ENCODE measurements around the gene VWC2L.

VWC2L gene

GRCh38 chr2:214410918-214411554, at the start of gene VWC2L:
Gene VWC2L (plus strand): TSS chr2:214411054. CDS start chr2:214414194, 3,140 bp downstream.
- DNase-seq (ENCODE audit: low read depth): no peak

DNA sequence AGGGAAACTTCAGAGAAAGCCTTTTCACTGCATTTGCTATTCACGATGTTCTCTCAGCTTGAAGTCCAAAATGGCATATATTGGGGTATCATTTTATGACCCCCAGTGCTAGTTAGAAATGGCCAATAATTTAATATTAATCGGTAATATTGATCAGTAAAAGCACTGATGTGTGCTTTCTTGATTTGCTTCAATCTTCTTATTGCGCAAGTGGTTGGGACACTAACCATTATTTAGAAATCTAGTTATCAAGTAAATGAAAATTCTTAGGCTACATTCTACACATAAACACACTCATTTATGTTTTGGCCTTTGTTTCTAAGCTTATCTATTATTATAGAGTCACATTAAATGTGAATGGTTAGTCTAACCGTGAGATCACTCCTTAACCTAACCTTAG, 49.7 kb upstream of the VWC2L start:
- DNase-seq (ENCODE audit: low read depth): no peak

DNA sequence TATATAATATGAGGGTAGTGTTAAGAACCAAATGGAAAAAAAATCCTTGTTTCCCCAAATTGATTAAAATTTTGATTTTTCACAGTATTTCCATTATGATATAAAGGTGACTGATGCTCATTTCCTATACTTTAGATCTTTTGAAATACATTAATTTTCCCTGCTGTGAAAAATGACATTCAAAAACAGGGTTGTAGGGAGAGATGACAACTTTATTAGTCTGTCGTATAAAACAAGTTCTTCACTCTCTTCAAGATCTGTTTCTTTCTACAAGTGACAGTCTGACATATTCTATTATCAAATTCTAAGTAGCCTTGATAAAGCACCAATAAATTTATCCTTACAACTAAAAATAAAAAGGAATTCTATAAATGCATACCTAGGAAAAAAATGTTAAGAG, 45.3 kb upstream of the VWC2L start:
- DNase-seq (ENCODE audit: low read depth): no peak

- no peak for DNase-seq (ENCODE audit: low read depth)
These were observed 43.7 kb upstream of the VWC2L start for GRCh38 chr2:214367171-214367570.

DNA sequence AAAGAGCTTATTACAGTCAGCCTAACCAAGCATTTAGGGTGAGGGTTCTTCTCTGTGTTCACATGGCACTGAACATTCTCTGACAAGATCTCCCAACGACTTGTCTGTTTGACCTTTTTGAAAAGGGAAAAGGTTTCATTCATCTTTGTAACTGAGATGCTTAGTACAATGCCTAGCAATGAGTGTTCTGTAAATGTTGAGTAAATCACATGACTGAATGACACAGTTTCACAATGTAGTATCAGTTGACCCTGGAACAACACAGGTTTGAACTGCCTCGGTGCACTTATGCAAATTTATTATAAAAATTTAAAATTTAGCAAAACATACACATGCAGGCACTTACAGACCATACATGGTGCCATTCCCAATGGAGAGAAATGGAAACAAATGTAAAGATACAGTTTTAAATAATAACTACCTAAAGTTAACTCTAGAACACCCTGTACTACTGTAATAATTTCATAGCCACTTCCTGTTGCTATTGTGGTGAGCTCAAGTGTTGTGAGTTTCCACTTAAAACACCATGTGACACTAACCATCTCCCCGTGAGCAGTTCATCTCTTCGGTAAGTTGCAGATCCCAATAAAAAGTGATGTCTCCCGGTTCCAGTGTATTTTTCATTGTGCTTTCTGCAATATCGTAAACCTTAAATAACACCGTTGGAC, 34.1 kb upstream of the VWC2L start:
- no peak for DNase-seq (ENCODE audit: low read depth)

DNA sequence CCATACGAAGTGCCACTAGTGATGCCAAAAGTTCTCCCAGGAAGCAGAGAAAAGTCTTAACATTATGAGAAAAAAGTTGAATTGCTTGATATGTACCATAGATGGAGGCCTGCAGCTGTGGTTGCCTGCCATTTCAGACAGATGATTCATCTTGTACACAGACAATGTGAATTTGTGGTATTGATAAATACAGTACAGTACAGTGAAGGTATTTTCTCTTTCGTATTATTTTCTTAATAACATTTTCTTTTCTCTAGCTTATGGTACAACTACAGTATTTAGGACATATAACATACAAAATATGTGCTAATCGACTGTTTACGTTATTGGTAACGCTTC, 33.6 kb upstream of the VWC2L start:
- no peak for DNase-seq (ENCODE audit: low read depth)

GRCh38 chr2:214378455-214379103, 32.3 kb upstream of the VWC2L start:
- DNase-seq (ENCODE audit: low read depth): no peak

- no peak for DNase-seq (ENCODE audit: low read depth)
These were observed 31.6 kb upstream of the VWC2L start for GRCh38 chr2:214379227-214379626.

DNA sequence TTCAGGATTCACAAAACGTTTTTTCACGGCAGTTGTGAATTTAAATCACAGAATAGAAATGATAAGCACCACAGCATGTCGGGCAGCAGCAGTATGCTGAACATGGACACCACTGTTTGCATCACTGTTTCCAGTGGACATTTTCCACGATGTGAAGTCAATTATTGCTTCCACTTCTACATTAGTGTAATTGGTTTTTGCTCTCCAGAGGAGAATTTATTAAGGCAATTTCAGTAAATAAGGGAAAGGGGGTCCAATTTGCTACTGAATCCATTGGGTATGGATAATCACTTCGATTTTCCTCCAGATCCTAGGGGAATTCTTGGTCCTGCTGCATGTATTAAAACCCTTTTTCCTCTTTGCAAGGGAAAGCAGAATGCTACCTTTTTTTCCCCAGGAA, 30.2 kb upstream of the VWC2L start:
- no peak for DNase-seq (ENCODE audit: low read depth)

DNA sequence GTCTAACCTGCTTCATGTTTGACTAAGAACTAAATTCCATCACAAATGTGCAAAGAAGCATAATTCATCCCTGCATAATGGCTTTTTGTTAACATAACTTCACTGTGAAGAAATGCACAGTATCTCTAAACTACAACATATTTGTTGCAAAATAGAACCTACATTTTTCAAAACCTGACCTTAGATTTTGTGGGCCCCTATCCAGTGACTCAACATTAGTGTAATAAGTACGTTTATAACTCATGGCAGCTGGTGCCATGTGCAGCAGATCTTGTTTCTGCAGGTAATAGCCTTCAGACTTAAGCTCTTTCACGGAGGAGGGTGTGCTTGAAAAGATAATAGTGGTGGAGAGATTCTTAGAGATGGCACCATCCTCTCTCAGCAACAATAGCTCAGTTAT, 28.6 kb upstream of the VWC2L start:
- no peak for DNase-seq (ENCODE audit: low read depth)

DNA sequence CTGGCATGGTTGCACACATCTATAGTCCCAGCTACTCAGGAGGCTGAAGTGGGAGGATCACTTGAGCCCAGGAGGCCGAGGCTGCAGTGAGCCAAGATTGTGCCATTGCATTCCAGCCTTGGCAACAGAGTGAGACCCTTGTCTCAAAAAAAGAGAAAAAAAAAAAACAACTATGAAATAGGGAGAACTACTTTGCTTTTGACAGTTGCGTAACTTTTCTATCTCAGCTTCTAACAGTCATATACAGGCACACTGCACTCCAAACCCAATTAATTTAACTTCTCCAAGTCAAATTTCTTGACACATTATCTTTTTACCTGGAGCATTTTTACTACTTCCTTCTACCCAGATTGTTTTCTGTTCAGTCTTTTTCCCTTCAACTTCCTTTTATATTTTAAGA, 24.1 kb upstream of the VWC2L start:
- DNase-seq (ENCODE audit: low read depth): no peak

DNA sequence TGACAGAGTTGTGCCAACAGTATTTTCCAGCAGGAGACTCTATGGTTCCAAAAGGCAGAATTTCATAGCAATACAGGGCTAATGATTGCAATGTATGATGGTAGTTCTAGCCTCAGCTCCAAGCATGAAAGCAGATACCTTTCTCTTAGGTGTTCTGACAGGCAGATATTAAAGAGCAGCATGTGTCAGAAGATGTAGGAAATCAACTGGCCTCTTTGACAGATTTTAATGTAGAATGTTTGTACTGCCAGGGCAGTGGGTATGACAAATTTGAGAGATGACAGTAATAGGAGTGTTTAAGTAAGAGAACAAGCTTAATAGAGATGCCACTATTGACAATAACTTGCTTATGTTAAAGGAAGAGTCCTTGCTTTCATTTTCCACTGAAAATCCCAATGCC, 21.5 kb upstream of the VWC2L start:
- DNase-seq (ENCODE audit: low read depth): no peak

GRCh38 chr2:214393796-214394195, 17.1 kb upstream of the VWC2L start:
- DNase-seq (ENCODE audit: low read depth): no peak

DNA sequence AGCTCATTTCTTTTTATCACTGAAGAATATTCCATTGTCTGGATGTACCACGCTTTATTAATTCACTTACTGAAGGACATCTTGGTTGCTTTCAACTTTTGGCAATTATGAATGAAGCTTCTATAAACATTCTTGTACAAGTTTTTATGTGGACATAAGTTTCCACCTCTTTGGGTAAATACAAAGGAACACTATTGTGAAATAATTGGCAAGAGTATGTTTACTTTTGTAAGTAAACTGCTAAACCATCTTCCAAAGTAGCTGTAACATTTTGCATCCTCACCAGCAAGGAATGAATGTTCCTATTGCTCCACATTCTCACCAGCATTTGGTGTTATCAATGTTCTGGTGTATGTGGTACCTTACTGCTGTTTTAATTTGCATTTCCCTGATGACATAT, 15.8 kb upstream of the VWC2L start:
- DNase-seq (ENCODE audit: low read depth): no peak

DNA sequence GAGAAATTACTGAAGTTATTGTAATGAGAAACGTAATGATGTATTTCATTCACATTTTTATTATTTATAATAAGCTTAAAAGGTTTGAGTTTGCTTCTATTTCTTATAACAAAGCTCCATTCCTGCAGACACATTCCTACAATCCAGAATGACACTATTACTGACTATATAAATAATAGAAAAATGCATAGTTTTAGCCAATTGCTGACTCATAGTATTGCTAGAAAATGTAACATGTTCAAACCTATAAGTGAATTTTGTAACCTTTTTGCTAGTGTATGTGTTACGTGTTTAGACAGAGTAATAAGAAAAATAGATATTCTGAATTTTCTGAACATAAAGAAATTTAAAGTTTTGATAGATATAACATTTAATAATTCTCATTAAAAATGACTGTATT, 9.3 kb upstream of the VWC2L start:
- no peak for DNase-seq (ENCODE audit: low read depth)

GRCh38 chr2:214410128-214410775, 602 bp upstream of the VWC2L start:
- DNase-seq (ENCODE audit: low read depth): no peak

- no peak for DNase-seq (ENCODE audit: low read depth)
These were observed 1.8 kb downstream of the VWC2L start for GRCh38 chr2:214412679-214413078.

DNA sequence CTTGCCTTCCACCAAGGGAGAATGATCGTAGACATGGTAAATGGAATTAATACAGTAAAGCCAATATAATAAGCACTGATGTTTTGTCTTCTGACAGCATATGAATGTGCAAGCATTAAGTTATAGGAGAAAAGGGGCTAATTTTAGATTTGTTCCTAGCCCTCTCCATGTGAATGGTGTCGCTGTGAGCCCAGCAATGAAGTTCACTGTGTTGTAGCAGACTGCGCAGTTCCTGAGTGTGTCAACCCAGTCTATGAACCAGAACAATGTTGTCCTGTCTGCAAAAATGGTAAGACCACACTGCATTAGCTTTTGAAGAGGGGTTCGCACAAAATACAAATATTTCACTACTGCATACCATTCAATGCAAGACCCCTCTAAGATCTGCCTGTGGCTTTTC, 25.6 kb downstream of the VWC2L start:
- DNase-seq (ENCODE audit: low read depth): no peak

DNA sequence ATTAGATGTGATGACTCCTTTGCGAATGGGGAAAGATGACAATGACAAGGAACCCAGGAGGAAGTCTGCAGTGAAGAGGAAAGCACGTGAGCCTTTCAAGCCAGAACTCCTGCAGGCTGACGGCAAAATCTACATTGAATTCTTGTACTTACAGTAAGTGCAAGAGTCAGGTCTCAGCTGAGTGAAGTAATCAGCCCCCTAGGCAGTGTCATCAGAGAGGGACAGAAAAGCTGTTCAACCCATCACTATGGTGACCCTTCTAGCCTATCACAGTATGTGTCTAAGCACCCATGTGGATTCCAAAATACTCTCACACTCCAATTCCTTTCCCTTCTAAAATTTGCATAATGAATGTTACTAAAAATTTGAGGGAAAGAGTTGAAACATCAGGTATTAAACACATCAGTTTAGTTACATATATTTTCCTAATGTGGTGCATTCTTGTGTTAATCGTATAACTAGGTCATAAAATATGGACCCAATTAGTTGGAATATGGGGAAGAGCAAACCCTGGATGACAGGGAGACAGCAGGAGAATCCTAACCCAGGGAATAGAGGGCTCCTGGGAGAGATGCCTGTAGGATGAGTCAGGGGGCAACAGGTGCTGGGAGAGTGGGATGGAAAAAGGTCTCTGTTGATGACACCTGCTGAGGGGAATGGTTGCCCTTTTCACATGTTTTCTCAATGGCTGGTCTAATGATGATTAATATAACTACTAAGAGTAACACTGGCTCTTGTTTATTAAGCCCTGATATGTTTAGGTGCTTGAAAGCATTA, 39.5 kb downstream of the VWC2L start:
- DNase-seq (ENCODE audit: low read depth): no peak

- no peak for DNase-seq (ENCODE audit: low read depth)
These were observed 40.8 kb downstream of the VWC2L start for GRCh38 chr2:214451516-214452275.

DNA sequence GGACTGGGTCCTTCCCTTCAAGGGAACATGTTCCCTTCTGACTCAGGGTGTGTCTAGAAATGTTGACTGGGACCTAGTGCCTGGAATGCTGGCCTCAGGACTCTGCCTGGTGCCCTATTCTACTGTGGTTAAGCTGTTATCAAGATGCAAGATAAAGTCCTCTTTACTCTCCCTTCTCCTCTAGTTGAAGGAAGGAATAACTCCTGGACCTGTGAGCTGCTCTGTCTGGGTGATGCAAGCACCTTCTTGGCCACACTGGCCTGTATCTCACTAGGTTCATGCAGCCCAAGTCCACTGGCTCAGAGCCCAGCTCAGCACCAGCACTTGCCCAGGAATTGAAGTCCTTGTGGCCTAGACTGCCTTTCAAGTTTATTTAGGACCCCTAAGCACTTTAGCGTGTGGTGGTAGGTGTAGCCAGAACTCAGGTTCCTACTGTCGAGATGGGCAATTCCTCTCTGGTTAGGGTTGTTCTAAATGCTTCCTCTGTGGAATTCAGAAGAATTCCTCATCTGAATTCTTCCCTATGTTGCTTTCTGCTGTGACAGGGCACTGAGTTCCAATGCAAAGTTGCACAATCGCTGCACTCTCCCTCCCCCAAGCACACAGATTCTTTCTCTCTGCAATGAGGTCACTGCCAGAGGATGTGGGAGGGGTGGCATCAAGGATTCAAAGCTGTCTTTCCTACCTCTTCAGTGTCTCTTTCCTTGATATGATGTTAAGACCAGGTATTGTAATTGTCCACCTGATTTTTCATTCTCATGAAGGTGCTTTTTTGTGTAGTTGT, 54.7 kb downstream of the VWC2L start:
- no peak for DNase-seq (ENCODE audit: low read depth)
